ENCODE measurements around the gene ADAM22. TPM values are rescaled to one million over a fixed set of nuclear protein-coding genes. Genes with fewer than 3 reads are reported as not detected.
"Not testable (repeated sequence)": the region's sequence is repeated elsewhere in the genome, so short reads cannot be mapped to it uniquely, and the experiment has no call there.

ADAM22 gene
- total and polyA plus RNA-seq, 2 of the 4 experiments (the other 2 are of a cell fraction): 0.03 to 0.18 TPM

- Histone ChIP-seq H2BK15ac (ENCODE audit: low read depth, low read length) (no peak overlapping the region), H2AK5ac (ENCODE audit: low read depth, low read length) (no peak overlapping the region), H3K27me3 (ENCODE audit: control insufficient read depth, insufficient read depth, low read length) (no peaks in the 10 kb centered on the region), H3K4me2 (ENCODE audit: low read depth, low read length) (no peak overlapping the region), H3K14ac (replicated peaks; ENCODE audit: low read depth, low read length) (no peak overlapping the region), H4K91ac (ENCODE audit: insufficient read depth, low read depth, low read length) (no peak overlapping the region), H3K36me3 (ENCODE audit: control insufficient read depth, insufficient read depth, low read length) (peaks cover 3% of the 10 kb centered on the region), H3K79me1 (ENCODE audit: low read depth in 1 of 2, low read length in 2 of 2) (peaks cover 0 to 7% of the 10 kb centered on the region in 2 experiments; a peak in 2 of 4 replicates), H4K20me1 (ENCODE audit: insufficient read depth, low read length) (no peaks in the 10 kb centered on the region), H2BK5ac (ENCODE audit: low read depth, low read length, poor library complexity, severe bottlenecking) (no peak overlapping the region), H4K8ac (ENCODE audit: low read depth in 2 of 2, low read length in 2 of 2) (no peak overlapping the region), H2BK120ac (ENCODE audit: low read depth, low read length) (no peak overlapping the region), H3K4me1 (ENCODE audit: control insufficient read depth, insufficient read depth, low read length) (no peaks in the 10 kb centered on the region), H3K56ac (ENCODE audit: extremely low read depth, insufficient read depth, low read length) (no peak overlapping the region), H2AFZ (replicated peaks; ENCODE audit: low read length, poor library complexity) (no peak overlapping the region), H3K9ac (ENCODE audit: low read depth, low read length) (no peak overlapping the region), H3K4ac (ENCODE audit: low read depth, low read length) (no peak overlapping the region), H3K23ac (ENCODE audit: low read depth, low read length) (no peak overlapping the region), H2BK20ac (ENCODE audit: low read depth, low read length) (no peak overlapping the region), H2AK9ac (replicated peaks; ENCODE audit: low read depth, low read length, poor library complexity) (no peak overlapping the region), H3K9me3 (ENCODE audit: control insufficient read depth, insufficient read depth, low read length) (no peaks in the 10 kb centered on the region), H3K27ac (ENCODE audit: insufficient read depth, low read length) (no peak overlapping the region), H3K18ac (ENCODE audit: low read depth, low read length) (no peak overlapping the region), H3K4me3 (ENCODE audit: insufficient read depth, low read depth, low read length) (no peak overlapping the region), H4K5ac (ENCODE audit: low read depth, low read length) (no peak overlapping the region), H3K9me1 (ENCODE audit: insufficient read depth, low read length) (no peaks in the 10 kb centered on the region)
- ATAC-seq (ENCODE audit: low read depth) (no peak), DNase-seq (no peak)
- dilution Hi-C loops (cut with HindIII; ENCODE audit: low sequenced_read_pairs, unreplicated experiment): no loop called here
- BruUV-seq (replicated peaks): no TSS peak
- POLR2A ChIA-PET (ENCODE audit: unreplicated experiment): no interaction called here
- WGBS, 2 experiments (ENCODE audit: extremely low coverage in 2 of 2, insufficient read length in 1 of 2): no CpG with 5 or more reads among the region's 2 CpGs
- intact Hi-C loops (cut with micrococcal nuclease): no loop called here
- in situ Hi-C loops (cut with MboI; ENCODE audit: low sequenced_read_pairs): no loop called here
- no peak for TF ChIP-seq RAD21 (IDR thresholded peaks at IDR 0.05; ENCODE audit: low read length)
- TF ChIP-seq MAFK (IDR thresholded peaks at IDR 0.05; ENCODE audit: low read depth, low read length): peak; percentile 89
- CTCF ChIA-PET: interaction anchor here (0.6 kb wide), 1 partner anchor 82 kb away, joined by 3 read pairs; no protein-coding TSS in a partner anchor
Measured at GRCh38 chr7:87899255-87899654, 34.8 kb upstream of the ADAM22 start.

- H3K79me1 ChIP-seq (ENCODE audit: low read depth in 1 of 2, low read length in 2 of 2); H2AK5ac ChIP-seq (ENCODE audit: low read depth, low read length); intact Hi-C loops (cut with micrococcal nuclease); CTCF ChIA-PET; H4K8ac ChIP-seq (ENCODE audit: low read depth in 2 of 2, low read length in 2 of 2); H3K9ac ChIP-seq (ENCODE audit: low read depth, low read length); ATAC-seq (ENCODE audit: low read depth); dilution Hi-C loops (cut with HindIII; ENCODE audit: low sequenced_read_pairs, unreplicated experiment); in situ Hi-C loops (cut with MboI; ENCODE audit: low sequenced_read_pairs); H2BK5ac ChIP-seq (ENCODE audit: low read depth, low read length, poor library complexity, severe bottlenecking); H3K9me3 ChIP-seq (ENCODE audit: control insufficient read depth, insufficient read depth, low read length); H2BK120ac ChIP-seq (ENCODE audit: low read depth, low read length); H3K14ac ChIP-seq (replicated peaks; ENCODE audit: low read depth, low read length); H2BK20ac ChIP-seq (ENCODE audit: low read depth, low read length); H3K4me3 ChIP-seq (ENCODE audit: insufficient read depth, low read depth, low read length); H3K36me3 ChIP-seq (ENCODE audit: control insufficient read depth, insufficient read depth, low read length); H3K23ac ChIP-seq (ENCODE audit: low read depth, low read length); H2AFZ ChIP-seq (replicated peaks; ENCODE audit: low read length, poor library complexity); H4K5ac ChIP-seq (ENCODE audit: low read depth, low read length); H3K4ac ChIP-seq (ENCODE audit: low read depth, low read length); H3K18ac ChIP-seq (ENCODE audit: low read depth, low read length); H4K91ac ChIP-seq (ENCODE audit: insufficient read depth, low read depth, low read length); H3K4me2 ChIP-seq (ENCODE audit: low read depth, low read length); H2AK9ac ChIP-seq (replicated peaks; ENCODE audit: low read depth, low read length, poor library complexity); H3K27ac ChIP-seq (ENCODE audit: insufficient read depth, low read length); H3K27me3 ChIP-seq (ENCODE audit: control insufficient read depth, insufficient read depth, low read length); H3K9me1 ChIP-seq (ENCODE audit: insufficient read depth, low read length); H4K20me1 ChIP-seq (ENCODE audit: insufficient read depth, low read length); H3K4me1 ChIP-seq (ENCODE audit: control insufficient read depth, insufficient read depth, low read length); H3K56ac ChIP-seq (ENCODE audit: extremely low read depth, insufficient read depth, low read length); H2BK15ac ChIP-seq (ENCODE audit: low read depth, low read length); POLR2A ChIA-PET (ENCODE audit: unreplicated experiment): not testable (repeated sequence)
- no CpG with 5 or more reads among the region's 3 CpGs for WGBS, 2 experiments (ENCODE audit: extremely low coverage in 2 of 2, insufficient read length in 1 of 2)
- peak; percentile 7 for DNase-seq
- TSS peak; percentile 81 for BruUV-seq (replicated peaks)
Measured at GRCh38 chr7:87907136-87907906, 26.7 kb upstream of the ADAM22 start.

All from IMR-90 (cell line).